Uterus (tissue), 4 donors: ENCODE measurements around the gene SLC2A5. TPM values are rescaled to one million over a fixed set of nuclear protein-coding genes. Genes with fewer than 3 reads are reported as not detected.

Experiments used
- DNase-seq, 2 donors: peaks; one replicate each; pipeline ENCODE4 v3.0.0-alpha.2; 2019 to 2020
- H3K27ac ChIP-seq, 2 donors: fragments of 200-600 bp; sonication (generic); 1 replicate in 1 of 2; 2 replicates in 1 of 2; pipeline ENCODE4 v1.5.1; 2016 to 2018
- H3K27me3 ChIP-seq, 2 donors: fragments of 200-600 bp; sonication (generic); one replicate each; pipeline ENCODE4 v1.5.1; 2018 to 2019; ENCODE audit warnings: control low read depth in 1 of 2
- H3K36me3 ChIP-seq, 2 donors: fragments of 200-600 bp; sonication (generic); one replicate each; pipeline ENCODE4 v1.5.1; 2019; ENCODE audit warnings: control low read depth in 1 of 2
- H3K4me1 ChIP-seq, 2 donors: fragments of 200-600 bp; sonication (generic); one replicate each; pipeline ENCODE4 v1.5.1; 2018 to 2019; ENCODE audit warnings: control low read depth in 1 of 2
- H3K4me3 ChIP-seq, 2 donors: fragments of 200-600 bp; sonication (generic); 1 replicate in 1 of 2; 2 replicates in 1 of 2; pipeline ENCODE4 v1.5.1; 2018 to 2019; ENCODE audit warnings: mild to moderate bottlenecking in 1 of 2
- H3K9me3 ChIP-seq, 2 donors: fragments of 200-600 bp; sonication (generic); one replicate each; pipeline ENCODE4 v1.5.1; 2019; ENCODE audit warnings: control low read depth in 1 of 2
- POLR2A ChIP-seq, 2 donors: fragments of 450-650 bp; IDR thresholded peaks; one replicate each; pipeline ENCODE4 v1.6.1; 2016; ENCODE audit warnings: antibody characterized with exemption in 2 of 2, mild to moderate bottlenecking in 1 of 2, moderate library complexity in 1 of 2
- intact Hi-C: fragments of 100-400 bp; cut with DNase I; formaldehyde crosslinking; loops from one replicate; pipeline ENCODE4 v1.15.1; 2023; ENCODE audit warnings: low total_unique reads
- total RNA-seq, 4 donors: library from RNA; depleted of rRNA in 3 of 4; stranded (reverse); fragments of >200 nt in 3 of 4; gene quantifications; one replicate each; pipeline versions ENCODE4 v1.1.0 to v1.2.4, GENCODE V29; 2014 to 2023
- TF ChIP-seq, protein P1 (sequence below), 4 experiments: fragments of 200-600 bp in 2 of 4; fragments of 450-650 bp in 2 of 4; sonication (generic) in 2 of 4; IDR thresholded peaks; one replicate each; pipeline ENCODE4 v1.5.1; 2016 to 2019; ENCODE audit warnings: antibody characterized with exemption in 4 of 4, mild to moderate bottlenecking in 2 of 4, moderate library complexity in 1 of 4
- donor health status: DM: yes; HTN: yes; CAD: no.

Gene SLC2A5
- total RNA-seq, 4 donors from 2014 or later = 1.1 to 2.4 TPM; not detected in 2

DNA sequence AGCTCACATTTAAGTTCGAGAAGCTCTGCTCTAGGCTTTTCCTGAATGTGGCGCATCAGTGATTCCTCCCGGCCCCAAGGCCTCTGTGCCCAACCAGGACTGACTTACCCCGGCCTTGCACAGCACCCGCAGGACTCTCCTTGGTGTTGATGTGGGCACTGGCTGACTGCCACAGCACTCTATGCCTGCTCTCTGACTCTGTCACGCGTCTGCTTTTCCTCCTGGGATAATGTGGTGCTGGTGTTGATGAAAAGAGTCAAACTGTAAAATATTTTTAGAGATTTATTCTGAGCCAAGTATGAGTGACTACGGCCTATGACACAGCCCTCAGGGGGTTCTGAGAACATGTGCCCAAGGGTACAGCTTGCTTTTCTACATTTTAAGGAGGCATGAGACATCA, 15.5 kb upstream of the SLC2A5 start:
- Histone ChIP-seq H3K9me3 (no peaks in the 10 kb centered on the region), H3K27ac (peak overlapping the region in 1 of 2 donors; percentile 45), H3K27me3 (no peaks in the 10 kb centered on the region), H3K4me3 (no peak overlapping the region), H3K36me3 (no peaks in the 10 kb centered on the region), H3K4me1 (no peaks in the 10 kb centered on the region)
- intact Hi-C loops = no loop called here
- TF ChIP-seq, protein P1, sequence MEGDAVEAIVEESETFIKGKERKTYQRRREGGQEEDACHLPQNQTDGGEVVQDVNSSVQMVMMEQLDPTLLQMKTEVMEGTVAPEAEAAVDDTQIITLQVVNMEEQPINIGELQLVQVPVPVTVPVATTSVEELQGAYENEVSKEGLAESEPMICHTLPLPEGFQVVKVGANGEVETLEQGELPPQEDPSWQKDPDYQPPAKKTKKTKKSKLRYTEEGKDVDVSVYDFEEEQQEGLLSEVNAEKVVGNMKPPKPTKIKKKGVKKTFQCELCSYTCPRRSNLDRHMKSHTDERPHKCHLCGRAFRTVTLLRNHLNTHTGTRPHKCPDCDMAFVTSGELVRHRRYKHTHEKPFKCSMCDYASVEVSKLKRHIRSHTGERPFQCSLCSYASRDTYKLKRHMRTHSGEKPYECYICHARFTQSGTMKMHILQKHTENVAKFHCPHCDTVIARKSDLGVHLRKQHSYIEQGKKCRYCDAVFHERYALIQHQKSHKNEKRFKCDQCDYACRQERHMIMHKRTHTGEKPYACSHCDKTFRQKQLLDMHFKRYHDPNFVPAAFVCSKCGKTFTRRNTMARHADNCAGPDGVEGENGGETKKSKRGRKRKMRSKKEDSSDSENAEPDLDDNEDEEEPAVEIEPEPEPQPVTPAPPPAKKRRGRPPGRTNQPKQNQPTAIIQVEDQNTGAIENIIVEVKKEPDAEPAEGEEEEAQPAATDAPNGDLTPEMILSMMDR (IDR thresholded peaks at IDR 0.05) = no peak
- no peak for TF ChIP-seq POLR2A (IDR thresholded peaks at IDR 0.05)
- DNase-seq = no peak

GRCh38 chr1:9081473-9081872, 12.0 kb upstream of the SLC2A5 start:
- TF ChIP-seq POLR2A (IDR thresholded peaks at IDR 0.05) = no peak
- TF ChIP-seq, protein P1 (IDR thresholded peaks at IDR 0.05) = no peak
- Histone ChIP-seq H3K4me1 (no peaks in the 10 kb centered on the region), H3K27me3 (no peaks in the 10 kb centered on the region), H3K36me3 (no peaks in the 10 kb centered on the region), H3K27ac (no peak overlapping the region), H3K9me3 (no peaks in the 10 kb centered on the region), H3K4me3 (no peak overlapping the region)
- intact Hi-C loops = no loop called here
- DNase-seq = no peak

DNA sequence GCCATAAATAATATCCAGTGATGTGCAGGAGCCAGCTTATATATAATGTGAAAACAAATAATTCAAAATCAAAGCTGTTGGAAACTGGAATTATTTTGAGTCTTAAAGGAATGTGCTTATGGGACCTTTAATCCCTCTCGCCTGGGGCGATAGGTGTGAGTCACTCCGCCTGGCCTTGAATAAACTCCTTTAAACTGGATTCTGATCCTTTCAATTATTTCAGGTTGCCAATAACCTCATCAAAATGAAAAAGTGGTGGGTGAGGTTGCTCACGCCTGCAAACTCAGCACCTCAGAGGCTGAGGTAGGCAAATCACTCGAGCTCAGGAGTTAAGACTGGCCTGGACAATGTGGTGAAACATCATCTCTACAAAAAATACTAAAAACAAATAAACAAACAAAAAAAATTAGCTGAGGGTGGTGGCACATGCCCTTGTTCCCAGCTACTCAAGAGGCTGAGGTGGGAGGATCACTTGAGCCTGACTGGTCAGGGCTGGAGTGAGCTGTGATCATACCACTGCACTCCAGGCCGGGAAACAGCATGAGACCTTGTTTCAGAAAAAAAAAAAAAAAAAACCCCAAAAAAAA, 11.4 kb upstream of the SLC2A5 start:
- Histone ChIP-seq H3K27me3 (no peaks in the 10 kb centered on the region), H3K36me3 (no peaks in the 10 kb centered on the region), H3K4me3 (no peak overlapping the region), H3K9me3 (no peaks in the 10 kb centered on the region), H3K27ac (no peak overlapping the region), H3K4me1 (no peaks in the 10 kb centered on the region)
- intact Hi-C loops = no loop called here
- TF ChIP-seq POLR2A (IDR thresholded peaks at IDR 0.05) = no peak
- DNase-seq = no peak

DNA sequence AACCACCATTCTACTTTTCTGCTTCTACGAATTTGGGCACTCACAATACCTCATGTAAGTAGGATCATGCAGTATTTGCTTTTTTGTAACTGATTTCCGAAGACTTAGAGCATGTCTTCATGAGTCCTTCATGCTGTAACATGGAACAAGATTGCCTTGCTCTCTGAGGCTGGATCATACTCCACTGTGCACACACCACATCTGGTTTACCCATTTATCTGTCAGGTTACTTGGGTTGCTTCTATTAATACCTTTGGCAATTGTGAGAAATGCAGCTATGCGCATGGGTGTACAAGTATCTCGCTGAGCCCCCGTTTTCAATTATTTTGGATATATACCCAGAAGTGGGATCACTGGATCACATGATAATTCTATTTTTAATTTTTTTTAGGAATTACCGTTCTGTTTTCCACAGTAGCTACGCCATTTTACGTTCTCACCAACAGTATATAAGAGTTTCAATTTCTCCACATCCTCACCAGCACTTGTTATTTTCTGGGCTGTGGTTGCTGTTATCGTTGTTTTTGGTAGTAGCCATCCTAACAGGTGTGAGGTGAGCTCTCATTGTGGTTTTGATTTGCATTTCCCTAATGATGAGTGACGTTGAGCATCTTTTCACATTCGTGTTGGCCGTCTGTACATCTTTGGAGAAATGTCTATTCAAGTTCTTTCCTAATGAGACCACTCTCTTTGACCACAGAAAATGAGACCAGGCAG, 10.7 kb upstream of the SLC2A5 start:
- Histone ChIP-seq H3K9me3 (no peaks in the 10 kb centered on the region), H3K27me3 (no peaks in the 10 kb centered on the region), H3K27ac (no peak overlapping the region), H3K4me3 (no peak overlapping the region), H3K36me3 (no peaks in the 10 kb centered on the region), H3K4me1 (no peaks in the 10 kb centered on the region)
- TF ChIP-seq, protein P1 (IDR thresholded peaks at IDR 0.05) = no peak
- no peak for TF ChIP-seq POLR2A (IDR thresholded peaks at IDR 0.05)
- no peak for DNase-seq
- intact Hi-C loops = no loop called here

DNA sequence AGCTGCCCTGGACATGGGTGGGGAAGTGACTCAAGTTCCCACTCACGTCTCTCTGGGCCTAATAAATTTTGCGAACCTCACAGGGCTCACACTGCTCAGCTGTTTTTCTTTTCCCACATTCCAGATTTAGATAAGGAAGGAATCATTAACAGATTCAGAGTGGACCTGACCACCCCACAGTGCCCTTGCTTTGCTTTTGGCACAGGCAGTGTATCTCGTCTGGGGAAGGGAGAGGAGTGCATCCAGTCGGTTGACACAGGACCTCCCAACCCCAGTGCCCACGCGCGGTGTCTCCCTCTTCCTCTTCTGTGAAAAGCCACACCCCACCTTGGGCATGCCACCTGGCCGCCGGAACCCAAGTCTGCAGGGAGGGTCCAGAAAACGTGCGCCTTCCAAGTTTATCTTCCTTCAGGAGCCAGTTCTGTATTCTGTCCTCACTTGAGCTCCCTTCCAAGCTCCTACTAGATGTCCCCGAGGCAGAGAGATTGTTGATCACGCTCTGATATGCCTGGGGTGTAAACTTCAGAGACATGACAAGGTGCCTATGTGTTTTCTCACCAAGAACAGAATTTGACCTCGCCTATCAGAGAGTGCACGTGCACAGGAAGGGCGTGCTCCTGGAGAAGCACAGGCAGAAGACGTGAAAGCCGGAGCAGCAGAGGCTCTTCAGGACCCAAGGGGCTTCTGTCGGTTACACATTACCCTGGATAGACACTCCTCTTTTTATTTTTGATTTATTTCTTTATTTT, 9.5 kb upstream of the SLC2A5 start:
- DNase-seq = no peak
- Histone ChIP-seq H3K4me1 (no peaks in the 10 kb centered on the region), H3K27me3 (no peaks in the 10 kb centered on the region), H3K36me3 (no peaks in the 10 kb centered on the region), H3K9me3 (no peaks in the 10 kb centered on the region), H3K4me3 (no peak overlapping the region), H3K27ac (no peak overlapping the region)
- TF ChIP-seq, protein P1 (IDR thresholded peaks at IDR 0.05) = no peak
- no peak for TF ChIP-seq POLR2A (IDR thresholded peaks at IDR 0.05)
- intact Hi-C loops = no loop called here
